GM23338 (cell line): Measurements from ENCODE around the gene FAM136A. TPM values are rescaled to one million over a fixed set of nuclear protein-coding genes. Genes with fewer than 3 reads are reported as not detected.

Experiments used
- ATAC-seq: fragments of 200-7000 bp; cut with Tn5 transposase; 3 replicates; pipeline ENCODE4 v1.9.1; 2020
- DNase-seq: peaks from one replicate; pipeline ENCODE4 v3.0.0-alpha.2; 2015; ENCODE audit warnings: low spot score
- H2AFZ ChIP-seq: fragments of 200-600 bp; sonication (generic); 2 replicates; pipeline ENCODE4 v1.8.0; 2016; ENCODE audit warnings: antibody characterized with exemption, mild to moderate bottlenecking, moderate library complexity
- H3F3A ChIP-seq: fragments of 200-600 bp; sonication (generic); replicated peaks from 2 replicates; pipeline ENCODE4 v1.8.0; 2017; ENCODE audit warnings: antibody characterized with exemption, mixed run types, low read depth
- H3K27ac ChIP-seq: fragments of 200-600 bp; sonication (generic); 2 replicates; pipeline ENCODE4 v1.6.1; 2016; ENCODE audit warnings: low read depth
- H3K27me3 ChIP-seq: fragments of 200-600 bp; sonication (generic); 2 replicates; pipeline ENCODE4 v1.8.0; 2016; ENCODE audit warnings: mild to moderate bottlenecking, mixed run types, moderate library complexity; ENCODE audit not compliant: insufficient read depth
- H3K36me3 ChIP-seq: fragments of 200-600 bp; sonication (generic); 2 replicates; pipeline ENCODE4 v1.8.0; 2016; ENCODE audit warnings: mild to moderate bottlenecking; ENCODE audit not compliant: insufficient read depth
- H3K4me1 ChIP-seq: fragments of 200-600 bp; sonication (generic); 2 replicates; pipeline ENCODE4 v1.8.0; 2016; ENCODE audit warnings: mild to moderate bottlenecking, moderate library complexity; ENCODE audit not compliant: insufficient read depth
- H3K4me2 ChIP-seq: fragments of 200-600 bp; sonication (generic); 2 replicates; pipeline ENCODE4 v1.7.1; 2017; ENCODE audit warnings: mixed run types
- H3K4me3 ChIP-seq: fragments of 200-600 bp; sonication (generic); 2 replicates; pipeline ENCODE4 v1.6.1; 2016; ENCODE audit warnings: mixed run types
- H3K79me2 ChIP-seq: fragments of 200-600 bp; sonication (generic); replicated peaks from 2 replicates; pipeline ENCODE4 v1.8.0; 2017; ENCODE audit warnings: mild to moderate bottlenecking; ENCODE audit not compliant: insufficient read depth
- H3K9me2 ChIP-seq: fragments of 200-600 bp; sonication (generic); 2 replicates; pipeline ENCODE4 v1.8.0; 2017; ENCODE audit not compliant: insufficient read depth
- H4K20me1 ChIP-seq: fragments of 200-600 bp; sonication (generic); replicated peaks from 2 replicates; pipeline ENCODE4 v1.8.0; 2017; ENCODE audit warnings: mild to moderate bottlenecking; ENCODE audit not compliant: insufficient read depth
- H3K27ac Mint-ChIP-seq: 2 replicates; pipeline ENCODE4 v1.8.0; 2020; ENCODE audit warnings: inconsistent platforms, mild to moderate bottlenecking, moderate library complexity, mixed read lengths
- H3K27me3 Mint-ChIP-seq: 3 replicates; pipeline ENCODE4 v1.8.0; 2022; ENCODE audit warnings: low read depth, mild to moderate bottlenecking, moderate library complexity, mixed read lengths, inconsistent platforms; ENCODE audit not compliant: insufficient read depth, poor library complexity
- H3K36me3 Mint-ChIP-seq: 3 replicates; pipeline ENCODE4 v1.8.0; 2021; ENCODE audit warnings: low read depth, mild to moderate bottlenecking, inconsistent platforms, moderate library complexity, mixed read lengths
- H3K4me1 Mint-ChIP-seq: 3 replicates; pipeline ENCODE4 v1.8.0; 2020; ENCODE audit warnings: mild to moderate bottlenecking, inconsistent platforms, mixed read lengths
- H3K4me3 Mint-ChIP-seq: 3 replicates; pipeline ENCODE4 v1.8.0; 2021; ENCODE audit warnings: moderate library complexity, mild to moderate bottlenecking, inconsistent platforms, mixed read lengths
- H3K9me3 Mint-ChIP-seq: 3 replicates; pipeline ENCODE4 v1.8.0; 2020; ENCODE audit warnings: moderate library complexity, mild to moderate bottlenecking, inconsistent platforms, mixed read lengths
- CREB1 ChIP-seq: fragments of 250-450 bp; sonication (Bioruptor Pico); IDR thresholded peaks from 2 replicates; pipeline ENCODE4 v1.5.0; 2020; ENCODE audit warnings: low read depth, mild to moderate bottlenecking, moderate library complexity
- CTCF ChIP-seq, 2 experiments: fragments of 200-600 bp in 1 of 2; sonication (generic) in 1 of 2; conservative IDR thresholded peaks; 2 replicates each; pipeline versions ENCODE4 v1.5.1 to v1.6.1; 2016 to 2017; ENCODE audit warnings: antibody characterized with exemption in 2 of 2, low read depth in 2 of 2, mild to moderate bottlenecking in 2 of 2, moderate library complexity in 1 of 2
- EZH2 ChIP-seq: fragments of 200-600 bp; sonication (generic); IDR thresholded peaks from one replicate; pipeline ENCODE4 v1.8.0; 2017; ENCODE audit warnings: antibody characterized with exemption, mild to moderate bottlenecking, low read depth; ENCODE audit not compliant: unreplicated experiment
- JUNB ChIP-seq: IDR thresholded peaks from one replicate; pipeline ENCODE4 v1.6.1; 2016; ENCODE audit warnings: antibody characterized with exemption; ENCODE audit not compliant: unreplicated experiment
- NANOG ChIP-seq: IDR thresholded peaks from 2 replicates; pipeline ENCODE4 v1.6.1; 2016; ENCODE audit warnings: antibody characterized with exemption, borderline replicate concordance
- STAT1 ChIP-seq: IDR thresholded peaks from one replicate; pipeline ENCODE4 v1.6.1; 2016; ENCODE audit warnings: antibody characterized with exemption; ENCODE audit not compliant: unreplicated experiment
- polyA plus RNA-seq: library from polyadenylated mRNA; unstranded; fragments of >200 nt; fragmentation: Nextera tagmentation; extraction: Ambion mirVana; gene quantifications from 2 replicates; pipeline ENCODE4 v1.2.1, GENCODE V29; 2016
- total RNA-seq: library from RNA; depleted of rRNA; stranded (reverse); fragments of >200 nt; shearing (Covaris generic); gene quantifications from 2 replicates; pipeline ENCODE4 v1.2.3, GENCODE V29; 2014

Gene FAM136A
- total and polyA plus RNA-seq, 2 experiments from 2014 or later, result 115 to 150 TPM

- no peak for TF ChIP-seq JUNB
- TF ChIP-seq STAT1, result no peak
- TF ChIP-seq CTCF (conservative IDR thresholded peaks at IDR 0.05; ENCODE audit: low read depth in 2 of 2), result no peak
Observed at GRCh38 chr2:70325875-70326274, 24.0 kb upstream of the FAM136A start (continued).

GRCh38 chr2:70322518-70322917 is 20.7 kb upstream of the FAM136A start:
- H3F3A ChIP-seq, result no peaks in the 10 kb centered on the region
- H3K9me2 ChIP-seq, result no peaks in the 10 kb centered on the region
- H3K4me1 ChIP-seq, result no peaks in the 10 kb centered on the region
- no peak overlapping the region for H3K27ac Mint-ChIP-seq
- no peaks in the 10 kb centered on the region for H3K36me3 Mint-ChIP-seq
- no peak for TF ChIP-seq JUNB
- no peaks in the 10 kb centered on the region for H4K20me1 ChIP-seq
- H3K4me1 Mint-ChIP-seq, result no peaks in the 10 kb centered on the region
- no peaks in the 10 kb centered on the region for H3K79me2 ChIP-seq
- no peak for ATAC-seq
- H3K36me3 ChIP-seq, result no peaks in the 10 kb centered on the region
- H3K27me3 Mint-ChIP-seq, result peaks cover 6% of the 10 kb centered on the region
- H3K4me3 Mint-ChIP-seq, result no peak overlapping the region
- no peak overlapping the region for H3K4me3 ChIP-seq
- peak overlapping the region; percentile 38; the same call in 1 of the 2 replicates for H2AFZ ChIP-seq
- no peaks in the 10 kb centered on the region for H3K27me3 ChIP-seq
- no peak overlapping the region for H3K4me2 ChIP-seq
- H3K9me3 Mint-ChIP-seq, result no peaks in the 10 kb centered on the region
- no peak overlapping the region for H3K27ac ChIP-seq
- no peak for DNase-seq

- Mint-ChIP-seq H3K9me3 (no peaks in the 10 kb centered on the region), H3K27ac (no peak overlapping the region), H3K27me3 (peaks cover 6% of the 10 kb centered on the region), H3K4me1 (no peaks in the 10 kb centered on the region), H3K36me3 (no peaks in the 10 kb centered on the region), H3K4me3 (no peak overlapping the region)
- Histone ChIP-seq H3K27ac (no peak overlapping the region), H2AFZ (no peak overlapping the region), H3K27me3 (no peaks in the 10 kb centered on the region), H3K9me2 (no peaks in the 10 kb centered on the region), H3K79me2 (no peaks in the 10 kb centered on the region), H3K36me3 (no peaks in the 10 kb centered on the region), H3K4me1 (no peaks in the 10 kb centered on the region), H3K4me2 (no peak overlapping the region), H4K20me1 (no peaks in the 10 kb centered on the region), H3K4me3 (no peak overlapping the region), H3F3A (no peaks in the 10 kb centered on the region)
- no peak for TF ChIP-seq STAT1
- TF ChIP-seq CREB1 (CRISPR knock-in tag), result no peak
- no peak for TF ChIP-seq EZH2
- no peak for TF ChIP-seq CTCF (conservative IDR thresholded peaks at IDR 0.05; ENCODE audit: low read depth in 2 of 2)
- TF ChIP-seq NANOG, result no peak
- DNase-seq, result no peak
- ATAC-seq, result no peak
Observed at GRCh38 chr2:70321370-70321769, 19.5 kb upstream of the FAM136A start.
